Measurements from ENCODE around the gene IRX3. TPM values are rescaled to one million over a fixed set of nuclear protein-coding genes. Genes with fewer than 3 reads are reported as not detected.

Gene IRX3
- total and polyA plus RNA-seq, 2 donors (not counting 1 experiment from before 2014, with no cell fraction given) = 0.22 to 0.33 TPM

GRCh38 chr16:54285414-54286089, 1.0 kb downstream of the IRX3 start:
- Histone ChIP-seq H3K9ac (ENCODE audit: insufficient read depth, low read length) (peak overlapping the region; percentile 2), H3K4me2 (ENCODE audit: extremely low read depth, insufficient read depth, low read length) (peak overlapping the region; percentile 64), H3K27ac (ENCODE audit: insufficient read depth, low read length) (no peak overlapping the region), H3K79me2 (ENCODE audit: control insufficient read depth, insufficient read depth, low read length) (no peaks in the 10 kb centered on the region), H3K27me3 (ENCODE audit: control insufficient read depth, insufficient read depth, low read length) (peaks cover 75% of the 10 kb centered on the region), H3K9me3 (ENCODE audit: control insufficient read depth, insufficient read depth, low read depth, low read length) (no peaks in the 10 kb centered on the region), H2AFZ (ENCODE audit: low read length) (no peak overlapping the region), H4K20me1 (ENCODE audit: control insufficient read depth, extremely low read depth, insufficient read depth, low read length) (no peaks in the 10 kb centered on the region), H3K36me3 (ENCODE audit: control insufficient read depth, insufficient read depth, low read length) (no peaks in the 10 kb centered on the region), H3K4me3 (replicated peaks in 1 of 4; ENCODE audit: control extremely low read depth in 1 of 4, insufficient read depth in 1 of 4, low read depth in 3 of 4, low read length in 4 of 4) (peak overlapping the region in 2 of 4 experiments; percentile 7 to 62), H3K4me1 (ENCODE audit: control insufficient read depth, extremely low read depth, insufficient read depth, low read length) (no peaks in the 10 kb centered on the region)
- no peak for TF ChIP-seq CTCF (conservative IDR thresholded peaks at IDR 0.05 in 1 of 2, IDR thresholded peaks at IDR 0.05 in 1 of 2; ENCODE audit: low read depth in 1 of 2, low read length in 2 of 2)
- peak; percentile 59 for TF ChIP-seq EZH2 (IDR thresholded peaks at IDR 0.05; ENCODE audit: low read length, missing control alignments)
- peak in 1 of 2 donors; percentile 39 for DNase-seq (ENCODE audit: low read depth in 2 of 2)

- H3K79me2 ChIP-seq (ENCODE audit: control insufficient read depth, insufficient read depth, low read length) = no peaks in the 10 kb centered on the region
- no peaks in the 10 kb centered on the region for H3K4me1 ChIP-seq (ENCODE audit: control insufficient read depth, extremely low read depth, insufficient read depth, low read length)
- no peaks in the 10 kb centered on the region for H4K20me1 ChIP-seq (ENCODE audit: control insufficient read depth, extremely low read depth, insufficient read depth, low read length)
- H3K27me3 ChIP-seq (ENCODE audit: control insufficient read depth, insufficient read depth, low read length) = peaks cover 71% of the 10 kb centered on the region
- DNase-seq (ENCODE audit: low read depth in 2 of 2) = peak in 1 of 2 donors; percentile 14
- TF ChIP-seq CTCF (conservative IDR thresholded peaks at IDR 0.05 in 1 of 2, IDR thresholded peaks at IDR 0.05 in 1 of 2; ENCODE audit: low read depth in 1 of 2, low read length in 2 of 2) (no peak), EZH2 (IDR thresholded peaks at IDR 0.05; ENCODE audit: low read length, missing control alignments) (peak; percentile 74)
- no peak overlapping the region for H3K9ac ChIP-seq (ENCODE audit: insufficient read depth, low read length)
- H3K4me3 ChIP-seq (replicated peaks in 1 of 4; ENCODE audit: control extremely low read depth in 1 of 4, insufficient read depth in 1 of 4, low read depth in 3 of 4, low read length in 4 of 4) = peak overlapping the region in 1 of 4 experiments; percentile 62
- H3K27ac ChIP-seq (ENCODE audit: insufficient read depth, low read length) = no peak overlapping the region
- H2AFZ ChIP-seq (ENCODE audit: low read length) = no peak overlapping the region
- no peaks in the 10 kb centered on the region for H3K9me3 ChIP-seq (ENCODE audit: control insufficient read depth, insufficient read depth, low read depth, low read length)
- H3K4me2 ChIP-seq (ENCODE audit: extremely low read depth, insufficient read depth, low read length) = no peak overlapping the region
- H3K36me3 ChIP-seq (ENCODE audit: control insufficient read depth, insufficient read depth, low read length) = no peaks in the 10 kb centered on the region
Measured at GRCh38 chr16:54284931-54285413, 1.6 kb downstream of the IRX3 start.

- Histone ChIP-seq H3K27ac (ENCODE audit: insufficient read depth, low read length) (no peak overlapping the region), H3K4me3 (replicated peaks in 1 of 4; ENCODE audit: control extremely low read depth in 1 of 4, insufficient read depth in 1 of 4, low read depth in 3 of 4, low read length in 4 of 4) (peak overlapping the region in 1 of 4 experiments; percentile 2), H3K36me3 (ENCODE audit: control insufficient read depth, insufficient read depth, low read length) (no peaks in the 10 kb centered on the region), H3K4me1 (ENCODE audit: control insufficient read depth, extremely low read depth, insufficient read depth, low read length) (no peaks in the 10 kb centered on the region), H3K27me3 (ENCODE audit: control insufficient read depth, insufficient read depth, low read length) (peaks cover 65% of the 10 kb centered on the region), H3K9me3 (ENCODE audit: control insufficient read depth, insufficient read depth, low read depth, low read length) (no peaks in the 10 kb centered on the region), H4K20me1 (ENCODE audit: control insufficient read depth, extremely low read depth, insufficient read depth, low read length) (no peaks in the 10 kb centered on the region), H2AFZ (ENCODE audit: low read length) (no peak overlapping the region), H3K79me2 (ENCODE audit: control insufficient read depth, insufficient read depth, low read length) (no peaks in the 10 kb centered on the region), H3K4me2 (ENCODE audit: extremely low read depth, insufficient read depth, low read length) (no peak overlapping the region), H3K9ac (ENCODE audit: insufficient read depth, low read length) (no peak overlapping the region)
- peak in 1 of 2 donors; percentile 11 for DNase-seq (ENCODE audit: low read depth in 2 of 2)
- TF ChIP-seq EZH2 (IDR thresholded peaks at IDR 0.05; ENCODE audit: low read length, missing control alignments) (no peak), CTCF (conservative IDR thresholded peaks at IDR 0.05 in 1 of 2, IDR thresholded peaks at IDR 0.05 in 1 of 2; ENCODE audit: low read depth in 1 of 2, low read length in 2 of 2) (no peak)
Measured at GRCh38 chr16:54284319-54284930, 2.2 kb downstream of the IRX3 start.
